ENCODE results near the gene BABAM2.

- TF ChIP-seq CTCF (IDR thresholded peaks at IDR 0.05; ENCODE audit: low read depth, low read length) (no peak), POLR2A (IDR thresholded peaks at IDR 0.05; ENCODE audit: extremely low read depth, insufficient read length) (no peak)
Measured at GRCh38 chr2:27976308-27976707, 85.8 kb downstream of the BABAM2 start.
